ENCODE measurements around the gene PAQR6.

- TF ChIP-seq POLR2A (IDR thresholded peaks at IDR 0.05; ENCODE audit: low read length) (no peak), GATA1 (IDR thresholded peaks at IDR 0.05; ENCODE audit: low read depth, low read length) (no peak)
Observed at GRCh38 chr1:156293895-156294294, 46.0 kb upstream of the PAQR6 start.

Measured in erythroblast (primary cell).